Esophagus muscularis mucosa (tissue), 4 donors: ENCODE results near the gene ERN1. TPM values are rescaled to one million over a fixed set of nuclear protein-coding genes. Genes with fewer than 3 reads are reported as not detected.

ENCODE experiments used
- DNase-seq: peaks from one replicate; pipeline ENCODE4 v3.0.0-alpha.2; 2017; ENCODE audit errors: extremely low spot score
- H3K27ac ChIP-seq, 4 donors: fragments of 200-600 bp; sonication (generic); replicated peaks in 1 of 4; 1 replicate in 3 of 4; 2 replicates in 1 of 4; pipeline ENCODE4 v1.5.1; 2016 to 2019; ENCODE audit warnings: mild to moderate bottlenecking in 1 of 4
- H3K27me3 ChIP-seq, 4 donors: fragments of 200-600 bp; sonication (generic); one replicate each; pipeline versions ENCODE4 v1.5.1 to v1.6.0; 2016 to 2019
- H3K36me3 ChIP-seq, 4 donors: fragments of 200-600 bp; sonication (generic); one replicate each; pipeline ENCODE4 v1.5.1; 2016 to 2019
- H3K4me1 ChIP-seq, 4 donors: fragments of 200-600 bp; sonication (generic); one replicate each; pipeline ENCODE4 v1.5.1; 2016 to 2019
- H3K4me3 ChIP-seq, 4 donors: fragments of 200-600 bp; sonication (generic); 1 replicate in 2 of 4; 2 replicates in 2 of 4; pipeline ENCODE4 v1.5.1; 2016 to 2019; ENCODE audit warnings: mild to moderate bottlenecking in 4 of 4, moderate library complexity in 1 of 4
- H3K9me3 ChIP-seq, 4 donors: fragments of 200-600 bp; sonication (generic); 1 replicate in 3 of 4; 2 replicates in 1 of 4; pipeline ENCODE4 v1.5.1; 2016 to 2019
- EP300 ChIP-seq: sonication (generic); formaldehyde crosslinking; IDR thresholded peaks from one replicate; pipeline ENCODE4 v1.6.1; 2017; ENCODE audit warnings: antibody characterized with exemption
- POLR2A ChIP-seq: fragments of 450-650 bp; IDR thresholded peaks from one replicate; pipeline ENCODE4 v1.6.1; 2017; ENCODE audit warnings: antibody characterized with exemption, moderate library complexity, mild to moderate bottlenecking, low read depth
- POLR2AphosphoS5 ChIP-seq, 2 donors: sonication (generic); formaldehyde crosslinking; IDR thresholded peaks; one replicate each; pipeline ENCODE4 v1.6.1; 2017; ENCODE audit warnings: antibody characterized with exemption in 2 of 2
- WGBS: methylation state at CpG from one replicate; pipeline ENCODE4 v1.1.5; 2018; 5-methylcytosine and 5-hydroxymethylcytosine counted together
- intact Hi-C: fragments of 100-400 bp; cut with DNase I; formaldehyde crosslinking; loops from one replicate; pipeline ENCODE4 v1.15.1; 2023
- total RNA-seq, 4 donors: library from RNA; depleted of rRNA; stranded (reverse); fragments of >200 nt; gene quantifications; one replicate each; pipeline versions ENCODE4 v1.1.0 to v1.2.1, GENCODE V29; 2016
- TF ChIP-seq, protein P1 (sequence below), 3 experiments: fragments of 200-600 bp in 2 of 3; fragments of 450-650 bp in 1 of 3; sonication (generic) in 2 of 3; IDR thresholded peaks; one replicate each; pipeline ENCODE4 v1.5.1; 2017 to 2019; ENCODE audit warnings: antibody characterized with exemption in 3 of 3, mild to moderate bottlenecking in 2 of 3, moderate library complexity in 1 of 3

The ERN1 gene
- total RNA-seq, 4 donors from 2014 or later, result 6.2 to 11.2 (median 9.3) TPM

GRCh38 chr17:64077379-64077778 is 52.6 kb downstream of the ERN1 start:
- no peak overlapping the region for H3K27ac ChIP-seq
- no peak overlapping the region for H3K4me3 ChIP-seq
- 82% methylated on average over 11 of the region's 11 CpGs for WGBS
- no peak for DNase-seq
- peaks cover 10 to 40% (median 18%) of the 10 kb centered on the region in 4 donors for H3K36me3 ChIP-seq
- no peaks in the 10 kb centered on the region for H3K9me3 ChIP-seq
- no peak for TF ChIP-seq POLR2AphosphoS5 (IDR thresholded peaks at IDR 0.05)
- TF ChIP-seq, protein P1, sequence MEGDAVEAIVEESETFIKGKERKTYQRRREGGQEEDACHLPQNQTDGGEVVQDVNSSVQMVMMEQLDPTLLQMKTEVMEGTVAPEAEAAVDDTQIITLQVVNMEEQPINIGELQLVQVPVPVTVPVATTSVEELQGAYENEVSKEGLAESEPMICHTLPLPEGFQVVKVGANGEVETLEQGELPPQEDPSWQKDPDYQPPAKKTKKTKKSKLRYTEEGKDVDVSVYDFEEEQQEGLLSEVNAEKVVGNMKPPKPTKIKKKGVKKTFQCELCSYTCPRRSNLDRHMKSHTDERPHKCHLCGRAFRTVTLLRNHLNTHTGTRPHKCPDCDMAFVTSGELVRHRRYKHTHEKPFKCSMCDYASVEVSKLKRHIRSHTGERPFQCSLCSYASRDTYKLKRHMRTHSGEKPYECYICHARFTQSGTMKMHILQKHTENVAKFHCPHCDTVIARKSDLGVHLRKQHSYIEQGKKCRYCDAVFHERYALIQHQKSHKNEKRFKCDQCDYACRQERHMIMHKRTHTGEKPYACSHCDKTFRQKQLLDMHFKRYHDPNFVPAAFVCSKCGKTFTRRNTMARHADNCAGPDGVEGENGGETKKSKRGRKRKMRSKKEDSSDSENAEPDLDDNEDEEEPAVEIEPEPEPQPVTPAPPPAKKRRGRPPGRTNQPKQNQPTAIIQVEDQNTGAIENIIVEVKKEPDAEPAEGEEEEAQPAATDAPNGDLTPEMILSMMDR (IDR thresholded peaks at IDR 0.05), result no peak
- TF ChIP-seq POLR2A, result no peak
- no peak for TF ChIP-seq EP300
- H3K4me1 ChIP-seq, result peaks cover 3 to 16% (median 13%) of the 10 kb centered on the region in 4 donors
- intact Hi-C loops, result loop anchor here (5.0 kb wide), 1 partner anchor 40 kb away; no protein-coding TSS in a partner anchor
- H3K27me3 ChIP-seq, result no peaks in the 10 kb centered on the region

- DNase-seq, result no peak
- Histone ChIP-seq H3K4me1 (peaks cover 3 to 16% (median 13%) of the 10 kb centered on the region in 4 donors), H3K27ac (peak overlapping the region in 1 of 4 donors; percentile 49), H3K27me3 (no peaks in the 10 kb centered on the region), H3K4me3 (no peak overlapping the region), H3K36me3 (peaks cover 21 to 50% (median 29%) of the 10 kb centered on the region in 4 donors), H3K9me3 (no peaks in the 10 kb centered on the region)
- intact Hi-C loops, result loop anchor here (5.0 kb wide), 1 partner anchor 41 kb away; no protein-coding TSS in a partner anchor
- TF ChIP-seq POLR2AphosphoS5 (IDR thresholded peaks at IDR 0.05), result no peak
- no peak for TF ChIP-seq EP300
- TF ChIP-seq POLR2A, result no peak
- TF ChIP-seq, protein P1 (IDR thresholded peaks at IDR 0.05), result no peak
- 74% methylated on average over 3 of the region's 3 CpGs for WGBS
Observed at GRCh38 chr17:64075913-64076312, 54.0 kb downstream of the ERN1 start.

- Histone ChIP-seq H3K36me3 (peaks cover 31 to 57% (median 39%) of the 10 kb centered on the region in 4 donors), H3K4me1 (peaks cover 3 to 16% (median 13%) of the 10 kb centered on the region in 4 donors)
- intact Hi-C loops, result loop anchor here (5.0 kb wide), 1 partner anchor 42 kb away; no protein-coding TSS in a partner anchor
Observed at GRCh38 chr17:64074704-64075426, 55.1 kb downstream of the ERN1 start.

DNA sequence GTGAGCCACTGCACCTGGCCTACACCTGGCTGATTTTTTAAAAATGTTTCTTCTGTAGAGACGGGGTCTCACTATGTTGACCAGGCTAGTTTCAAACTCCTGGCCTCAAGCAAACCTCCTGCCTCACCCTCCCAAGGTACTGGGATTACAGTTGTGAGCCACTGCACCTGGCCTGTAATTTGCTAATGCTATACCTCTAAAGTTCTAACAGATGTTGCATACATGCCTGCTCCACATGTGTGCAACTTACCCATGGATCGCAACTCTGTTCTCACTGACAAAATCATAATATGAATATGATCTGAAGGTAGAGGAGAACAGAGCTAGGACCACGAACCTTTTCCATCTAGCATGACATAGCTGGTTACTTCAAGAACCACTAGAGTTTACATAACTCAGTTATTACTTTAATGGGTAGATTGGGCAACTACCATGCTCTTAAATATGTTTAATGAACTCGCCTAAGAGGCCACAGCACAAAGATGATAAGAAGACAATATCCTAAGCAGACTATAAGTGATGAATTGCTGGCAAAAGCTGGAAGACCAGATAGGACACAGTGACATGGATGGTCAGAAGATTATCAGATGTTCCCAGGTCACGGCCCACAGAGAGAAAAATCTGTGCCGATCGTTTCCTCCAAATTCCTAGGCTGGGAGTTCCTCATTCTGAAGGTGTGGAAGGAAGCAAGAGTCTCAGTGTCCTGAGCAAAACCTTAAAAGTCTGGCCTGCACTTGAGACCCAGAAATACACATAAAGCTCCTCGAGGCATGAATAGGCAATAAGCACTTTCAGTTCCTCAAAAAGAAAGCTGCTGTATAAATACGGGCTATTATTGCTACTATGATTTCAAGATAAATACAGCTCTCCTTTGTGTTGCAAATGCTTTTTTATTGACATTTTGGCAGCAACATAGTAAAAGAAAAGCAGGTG is 55.9 kb downstream of the ERN1 start:
- Histone ChIP-seq H3K27ac (peak overlapping the region; percentile 26 to 72 (median 42)), H3K27me3 (no peaks in the 10 kb centered on the region), H3K4me3 (no peak overlapping the region), H3K4me1 (peaks cover 3 to 16% (median 13%) of the 10 kb centered on the region in 4 donors), H3K9me3 (peaks cover 0 to 15% (median 8%) of the 10 kb centered on the region in 4 donors), H3K36me3 (peaks cover 35 to 58% (median 42%) of the 10 kb centered on the region in 4 donors)
- WGBS, result 70% methylated on average over 9 of the region's 9 CpGs
- no peak for TF ChIP-seq EP300
- TF ChIP-seq, protein P1 (IDR thresholded peaks at IDR 0.05), result no peak
- no peak for TF ChIP-seq POLR2AphosphoS5 (IDR thresholded peaks at IDR 0.05)
- no peak for TF ChIP-seq POLR2A
- DNase-seq, result no peak
- intact Hi-C loops, result no loop called here

More at GRCh38 chr17:64074704-64075426, 55.1 kb downstream of the ERN1 start:
- TF ChIP-seq, protein P1 (IDR thresholded peaks at IDR 0.05), result no peak
- TF ChIP-seq EP300 (no peak), POLR2AphosphoS5 (IDR thresholded peaks at IDR 0.05) (no peak), POLR2A (no peak)
- no peak for DNase-seq
- peaks cover 0 to 7% (median 1%) of the 10 kb centered on the region in 4 donors for H3K9me3 ChIP-seq
- 86% methylated on average over 6 of the region's 6 CpGs for WGBS
- peak overlapping the region; percentile 26 to 72 (median 42) for H3K27ac ChIP-seq
- no peak overlapping the region for H3K4me3 ChIP-seq
- no peaks in the 10 kb centered on the region for H3K27me3 ChIP-seq
